Loucy (cell line): ENCODE results near the gene PAXX.

Experiments used
- H2AFZ ChIP-seq: fragments of 200-600 bp; sonication (generic); 2 replicates; pipeline ENCODE4 v1.6.0; 2016; ENCODE audit warnings: antibody characterized with exemption, mild to moderate bottlenecking, low read length, moderate library complexity
- H3F3A ChIP-seq: fragments of 200-600 bp; 2 replicates; pipeline ENCODE4 v1.6.0; 2016; ENCODE audit warnings: antibody characterized with exemption, low read depth, mild to moderate bottlenecking
- H3K27me3 ChIP-seq: fragments of 200-600 bp; sonication (generic); 2 replicates; pipeline ENCODE4 v1.6.1; 2014; ENCODE audit warnings: low read length, mild to moderate bottlenecking; ENCODE audit not compliant: insufficient read depth, poor library complexity, severe bottlenecking
- H3K36me3 ChIP-seq: fragments of 200-600 bp; sonication (generic); 2 replicates; pipeline ENCODE4 v1.6.1; 2016; ENCODE audit warnings: low read length; ENCODE audit not compliant: insufficient read depth
- H3K4me1 ChIP-seq: fragments of 200-600 bp; sonication (generic); 2 replicates; pipeline ENCODE4 v1.5.1; 2014; ENCODE audit warnings: low read length, mild to moderate bottlenecking; ENCODE audit not compliant: insufficient read depth, poor library complexity, severe bottlenecking
- H3K4me2 ChIP-seq: fragments of 200-600 bp; sonication (generic); 2 replicates; pipeline ENCODE4 v1.6.0; 2014; ENCODE audit warnings: antibody characterized with exemption, low read length, low read depth, mild to moderate bottlenecking; ENCODE audit not compliant: poor library complexity, severe bottlenecking
- H3K4me3 ChIP-seq: fragments of 200-600 bp; sonication (generic); 2 replicates; pipeline ENCODE4 v1.5.1; 2014; ENCODE audit warnings: low read length, mild to moderate bottlenecking, mixed read lengths; ENCODE audit not compliant: poor library complexity, severe bottlenecking
- H3K79me2 ChIP-seq: fragments of 200-600 bp; sonication (generic); 2 replicates; pipeline ENCODE4 v1.6.1; 2014; ENCODE audit warnings: low read length; ENCODE audit not compliant: insufficient read depth
- H3K9ac ChIP-seq: fragments of 200-600 bp; sonication (generic); 2 replicates; pipeline ENCODE4 v1.6.0; 2014; ENCODE audit warnings: mild to moderate bottlenecking, low read depth, low read length, moderate library complexity; ENCODE audit not compliant: poor library complexity, severe bottlenecking
- H3K9me2 ChIP-seq: fragments of 200-600 bp; sonication (generic); replicated peaks from 2 replicates; pipeline ENCODE4 v1.6.1; 2016; ENCODE audit warnings: low read depth, low read length, mixed read lengths
- H3K9me3 ChIP-seq: fragments of 200-600 bp; sonication (generic); 2 replicates; pipeline ENCODE4 v1.6.1; 2014; ENCODE audit warnings: mild to moderate bottlenecking, antibody characterized with exemption, low read length, low read depth; ENCODE audit not compliant: insufficient read depth
- H4K20me1 ChIP-seq: fragments of 200-600 bp; sonication (generic); 2 replicates; pipeline ENCODE4 v1.6.0; 2014; ENCODE audit warnings: antibody characterized with exemption, low read length, mild to moderate bottlenecking; ENCODE audit not compliant: insufficient read depth, poor library complexity, severe bottlenecking
- CTCF ChIP-seq: fragments of 200-600 bp; sonication (generic); conservative IDR thresholded peaks from 2 replicates; pipeline ENCODE4 v1.5.1; 2014; ENCODE audit warnings: mild to moderate bottlenecking, antibody characterized with exemption, low read length
- EZH2phosphoT487 ChIP-seq: fragments of 200-600 bp; IDR thresholded peaks from 2 replicates; pipeline ENCODE4 v1.6.1; 2018; ENCODE audit warnings: antibody characterized with exemption, mild to moderate bottlenecking, moderate library complexity, borderline replicate concordance

PAXX gene

GRCh38 chr9:136953771-136954269, 38.4 kb upstream of the PAXX start:
- no peaks in the 10 kb centered on the region for H3K9me3 ChIP-seq
- no peak overlapping the region for H3K9ac ChIP-seq
- H2AFZ ChIP-seq = no peak overlapping the region
- TF ChIP-seq EZH2phosphoT487 (no peak), CTCF (no peak)
- H3K9me2 ChIP-seq = no peaks in the 10 kb centered on the region
- peaks cover 6% of the 10 kb centered on the region for H3K4me1 ChIP-seq
- no peaks in the 10 kb centered on the region for H3F3A ChIP-seq
- H3K27me3 ChIP-seq = no peaks in the 10 kb centered on the region
- H3K4me3 ChIP-seq = no peak overlapping the region
- H3K36me3 ChIP-seq = no peaks in the 10 kb centered on the region
- H4K20me1 ChIP-seq = no peaks in the 10 kb centered on the region
- no peak overlapping the region for H3K4me2 ChIP-seq
- no peaks in the 10 kb centered on the region for H3K79me2 ChIP-seq

GRCh38 chr9:136954270-136955083, 37.7 kb upstream of the PAXX start:
- Histone ChIP-seq H3K4me3 (no peak overlapping the region), H4K20me1 (no peaks in the 10 kb centered on the region), H3K9me2 (no peaks in the 10 kb centered on the region), H3K79me2 (no peaks in the 10 kb centered on the region), H3F3A (no peaks in the 10 kb centered on the region), H3K9ac (no peak overlapping the region), H3K4me1 (peaks cover 6% of the 10 kb centered on the region), H2AFZ (no peak overlapping the region), H3K9me3 (no peaks in the 10 kb centered on the region), H3K4me2 (no peak overlapping the region), H3K27me3 (no peaks in the 10 kb centered on the region), H3K36me3 (no peaks in the 10 kb centered on the region)
- TF ChIP-seq CTCF (no peak), EZH2phosphoT487 (no peak)

DNA sequence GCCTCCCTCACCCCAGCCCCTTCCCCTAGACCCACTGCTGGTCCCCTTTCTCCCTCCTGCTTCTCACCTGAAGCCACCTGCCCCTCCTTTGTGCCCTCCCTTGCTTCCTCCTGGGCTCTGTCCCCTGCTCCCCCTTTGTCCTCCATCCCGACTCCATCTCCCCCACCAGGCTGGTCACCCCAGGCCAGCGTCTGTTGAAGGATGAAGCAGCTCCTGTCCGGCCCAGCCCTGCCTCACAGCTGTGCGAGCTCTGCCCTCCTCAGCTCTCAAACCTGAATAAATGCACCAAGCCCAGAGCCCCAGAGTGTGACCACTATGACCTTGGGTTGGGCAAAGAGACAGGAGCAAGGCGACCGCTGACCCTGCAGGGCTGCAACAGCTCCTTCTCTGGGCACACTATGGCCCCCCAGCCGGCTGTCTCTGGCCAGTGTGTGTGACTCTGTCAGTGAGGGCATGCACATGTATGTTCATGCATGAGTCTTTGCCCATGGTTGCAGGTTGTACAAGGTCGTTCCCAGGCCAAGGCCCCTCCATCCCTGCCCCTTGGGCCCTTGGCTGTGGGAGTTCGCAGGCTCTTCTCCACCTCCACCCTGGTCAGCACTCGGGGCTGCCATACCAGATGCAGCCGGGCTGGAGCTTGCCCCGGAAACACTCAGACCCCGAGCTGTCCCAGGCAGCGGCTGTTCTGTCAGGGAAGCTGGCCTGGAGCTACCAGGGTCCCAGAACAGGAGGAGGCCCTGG, 36.9 kb upstream of the PAXX start:
- H3K9me2 ChIP-seq = no peaks in the 10 kb centered on the region
- no peaks in the 10 kb centered on the region for H3F3A ChIP-seq
- no peaks in the 10 kb centered on the region for H3K36me3 ChIP-seq
- no peak overlapping the region for H2AFZ ChIP-seq
- peaks cover 4% of the 10 kb centered on the region for H3K4me1 ChIP-seq
- no peaks in the 10 kb centered on the region for H3K27me3 ChIP-seq
- H3K4me2 ChIP-seq = no peak overlapping the region
- no peak overlapping the region for H3K9ac ChIP-seq
- no peak overlapping the region for H3K4me3 ChIP-seq
- no peaks in the 10 kb centered on the region for H4K20me1 ChIP-seq
- no peak for TF ChIP-seq CTCF
- no peak for TF ChIP-seq EZH2phosphoT487
- H3K9me3 ChIP-seq = no peaks in the 10 kb centered on the region
- H3K79me2 ChIP-seq = no peaks in the 10 kb centered on the region
